ENCODE results near the gene CACNA1A. TPM values are rescaled to one million over a fixed set of nuclear protein-coding genes. Genes with fewer than 3 reads are reported as not detected.

The CACNA1A gene
- polyA plus RNA-seq, 3 donors = 0.08 to 0.09 TPM; not detected in 1

GRCh38 chr19:13478576-13478975 lies 27.7 kb downstream of the CACNA1A start:
- no peak overlapping the region for H3K4me3 ChIP-seq (replicated peaks in 1 of 3; ENCODE audit: low read depth in 2 of 3, low read length in 3 of 3)
- TF ChIP-seq CTCF (IDR thresholded peaks at IDR 0.05) = no peak
- H3K4me1 ChIP-seq (ENCODE audit: control insufficient read depth in 1 of 2, insufficient read depth in 2 of 2, low read length in 2 of 2) = no peaks in the 10 kb centered on the region
- no peak overlapping the region for H3K9ac ChIP-seq (ENCODE audit: insufficient read depth, low read length, poor library complexity, severe bottlenecking)
- H3K27ac ChIP-seq (ENCODE audit: low read depth in 1 of 2, low read length in 2 of 2) = no peak overlapping the region
- peaks cover 24 to 35% of the 10 kb centered on the region in 2 donors for H3K9me3 ChIP-seq (replicated peaks in 1 of 2; ENCODE audit: control insufficient read depth in 1 of 2, insufficient read depth in 1 of 2, low read length in 2 of 2)
- WGBS (ENCODE audit: insufficient coverage) = 100% methylated on average over 1 of the region's 2 CpGs
- no peaks in the 10 kb centered on the region for H4K20me1 ChIP-seq (ENCODE audit: insufficient read depth, low read length)
- H3K79me2 ChIP-seq (ENCODE audit: insufficient read depth, low read length) = no peaks in the 10 kb centered on the region
- Mint-ChIP-seq H3K4me1 (no peaks in the 10 kb centered on the region), H3K27ac (no peak overlapping the region), H3K4me3 (no peak overlapping the region), H3K36me3 (no peaks in the 10 kb centered on the region), H3K9me3 (peaks cover 31 to 45% (median 39%) of the 10 kb centered on the region in 7 donors), H3K27me3 (ENCODE audit: low read depth in 3 of 3) (peaks cover 0 to 3% (median 2%) of the 10 kb centered on the region in 3 donors)
- H3K27me3 ChIP-seq (ENCODE audit: control insufficient read depth in 2 of 2, insufficient read depth in 2 of 2, low read length in 2 of 2) = no peaks in the 10 kb centered on the region
- no peak for DNase-seq
- intact Hi-C loops (cut with micrococcal nuclease) = no loop called here
- H3K36me3 ChIP-seq (replicated peaks in 1 of 2; ENCODE audit: control insufficient read depth in 1 of 2, insufficient read depth in 2 of 2, low read length in 2 of 2) = no peaks in the 10 kb centered on the region
- H2AFZ ChIP-seq (ENCODE audit: insufficient read depth, low read depth, low read length, poor library complexity, severe bottlenecking) = no peak overlapping the region
- H3K4me2 ChIP-seq (replicated peaks; ENCODE audit: extremely low read depth, low read length, poor library complexity, severe bottlenecking) = no peak overlapping the region

- H3K27me3 ChIP-seq (ENCODE audit: control insufficient read depth in 2 of 2, insufficient read depth in 2 of 2, low read length in 2 of 2) = no peaks in the 10 kb centered on the region
- no peaks in the 10 kb centered on the region for H3K36me3 ChIP-seq (replicated peaks in 1 of 2; ENCODE audit: control insufficient read depth in 1 of 2, insufficient read depth in 2 of 2, low read length in 2 of 2)
- H3K27ac ChIP-seq (ENCODE audit: low read depth in 1 of 2, low read length in 2 of 2) = no peak overlapping the region
- H3K9ac ChIP-seq (ENCODE audit: insufficient read depth, low read length, poor library complexity, severe bottlenecking) = no peak overlapping the region
- Mint-ChIP-seq H3K9me3 (peaks cover 25 to 39% (median 37%) of the 10 kb centered on the region in 7 donors), H3K36me3 (no peaks in the 10 kb centered on the region), H3K4me1 (no peaks in the 10 kb centered on the region), H3K4me3 (no peak overlapping the region), H3K27ac (no peak overlapping the region), H3K27me3 (ENCODE audit: low read depth in 3 of 3) (peaks cover 0 to 5% (median 0%) of the 10 kb centered on the region in 3 donors)
- intact Hi-C loops (cut with micrococcal nuclease) = no loop called here
- 83% methylated on average over 1 of the region's 1 CpG for WGBS (ENCODE audit: insufficient coverage)
- H4K20me1 ChIP-seq (ENCODE audit: insufficient read depth, low read length) = no peaks in the 10 kb centered on the region
- no peak overlapping the region for H3K4me3 ChIP-seq (replicated peaks in 1 of 3; ENCODE audit: low read depth in 2 of 3, low read length in 3 of 3)
- H3K4me1 ChIP-seq (ENCODE audit: control insufficient read depth in 1 of 2, insufficient read depth in 2 of 2, low read length in 2 of 2) = no peaks in the 10 kb centered on the region
- DNase-seq = no peak
- H3K4me2 ChIP-seq (replicated peaks; ENCODE audit: extremely low read depth, low read length, poor library complexity, severe bottlenecking) = no peak overlapping the region
- no peak for TF ChIP-seq CTCF (IDR thresholded peaks at IDR 0.05)
- H3K79me2 ChIP-seq (ENCODE audit: insufficient read depth, low read length) = no peaks in the 10 kb centered on the region
- H2AFZ ChIP-seq (ENCODE audit: insufficient read depth, low read depth, low read length, poor library complexity, severe bottlenecking) = no peak overlapping the region
- H3K9me3 ChIP-seq (replicated peaks in 1 of 2; ENCODE audit: control insufficient read depth in 1 of 2, insufficient read depth in 1 of 2, low read length in 2 of 2) = peaks cover 19 to 28% of the 10 kb centered on the region in 2 donors
Measured at GRCh38 chr19:13476071-13476470, 30.2 kb downstream of the CACNA1A start.

All from CD14-positive monocyte (primary cell).